Mucosa of rectum (tissue), 2 donors: ENCODE results near the gene ILF3.

Experiments
- H3K27ac ChIP-seq, 2 donors: one replicate each; pipeline ENCODE4 v1.7.0; 2013; ENCODE audit warnings: inconsistent platforms in 2 of 2, low read depth in 2 of 2, low read length in 2 of 2
- H3K27me3 ChIP-seq, 2 donors: one replicate each; pipeline ENCODE4 v1.7.0; 2013; ENCODE audit warnings: low read length in 2 of 2; ENCODE audit not compliant: control insufficient read depth in 2 of 2, insufficient read depth in 2 of 2
- H3K36me3 ChIP-seq, 2 donors: one replicate each; pipeline ENCODE4 v1.7.0; 2013; ENCODE audit warnings: low read length in 2 of 2; ENCODE audit not compliant: control insufficient read depth in 2 of 2, insufficient read depth in 2 of 2
- H3K4me1 ChIP-seq, 2 donors: one replicate each; pipeline ENCODE4 v1.7.0; 2013; ENCODE audit warnings: low read length in 2 of 2, mild to moderate bottlenecking in 1 of 2; ENCODE audit not compliant: control insufficient read depth in 2 of 2, insufficient read depth in 2 of 2
- H3K4me3 ChIP-seq, 2 donors: one replicate each; pipeline ENCODE4 v1.7.0; 2013; ENCODE audit warnings: low read length in 2 of 2
- H3K9ac ChIP-seq, 2 donors: one replicate each; pipeline ENCODE4 v1.7.0; 2013; ENCODE audit warnings: low read length in 2 of 2, low read depth in 1 of 2, mild to moderate bottlenecking in 1 of 2
- H3K9me3 ChIP-seq, 2 donors: one replicate each; pipeline ENCODE4 v1.7.0; 2013; ENCODE audit warnings: low read length in 2 of 2; ENCODE audit not compliant: control insufficient read depth in 2 of 2
- donor health status: healthy.
- donor health status: Normal muscosa, but diverticular disease.

Gene ILF3

DNA sequence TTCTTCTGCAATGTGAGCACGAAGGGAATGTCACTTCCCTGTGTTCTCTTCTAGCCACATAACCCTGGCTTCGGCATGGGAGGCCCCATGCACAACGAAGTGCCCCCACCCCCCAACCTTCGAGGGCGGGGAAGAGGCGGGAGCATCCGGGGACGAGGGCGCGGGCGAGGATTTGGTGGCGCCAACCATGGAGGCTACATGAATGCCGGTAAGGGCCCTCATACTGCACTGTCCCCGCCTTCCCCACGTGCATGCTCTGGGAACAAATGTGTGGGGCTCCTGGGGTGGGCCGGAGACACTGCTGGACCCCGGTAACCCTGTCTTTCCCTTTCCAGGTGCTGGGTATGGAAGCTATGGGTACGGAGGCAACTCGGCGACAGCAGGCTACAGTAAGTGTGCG lies 29.4 kb downstream of the ILF3 start:
- H3K36me3 ChIP-seq = peaks cover 78 to 88% of the 10 kb centered on the region in 2 donors
- H3K9me3 ChIP-seq = no peaks in the 10 kb centered on the region
- no peak overlapping the region for H3K4me3 ChIP-seq
- H3K4me1 ChIP-seq = no peaks in the 10 kb centered on the region
- H3K27ac ChIP-seq = no peak overlapping the region
- no peaks in the 10 kb centered on the region for H3K27me3 ChIP-seq
- H3K9ac ChIP-seq = no peak overlapping the region

DNA sequence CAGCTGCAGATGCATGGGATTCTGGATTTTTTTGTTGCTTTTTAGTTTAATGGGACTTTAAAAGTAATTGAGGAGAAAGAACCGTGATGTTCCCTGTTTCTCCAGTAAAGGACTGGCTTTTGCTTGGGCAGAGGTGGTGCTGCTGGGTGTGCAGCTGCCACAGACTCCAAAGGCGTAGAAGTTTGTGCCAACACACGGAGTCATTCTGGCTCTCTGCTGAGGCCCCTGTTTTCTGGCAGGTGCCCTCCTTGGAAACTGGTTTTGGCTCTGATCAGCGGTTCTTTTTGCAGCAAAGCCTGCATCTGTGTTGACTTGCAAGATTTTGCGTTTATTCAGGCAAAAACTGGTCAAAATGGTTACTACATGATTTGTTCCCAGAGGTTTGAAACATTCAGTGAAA lies 31.1 kb downstream of the ILF3 start:
- H3K36me3 ChIP-seq = peaks cover 76 to 87% of the 10 kb centered on the region in 2 donors
- no peak overlapping the region for H3K9ac ChIP-seq
- H3K4me1 ChIP-seq = no peaks in the 10 kb centered on the region
- H3K4me3 ChIP-seq = no peak overlapping the region
- H3K27me3 ChIP-seq = no peaks in the 10 kb centered on the region
- H3K27ac ChIP-seq = no peak overlapping the region
- H3K9me3 ChIP-seq = no peaks in the 10 kb centered on the region

DNA sequence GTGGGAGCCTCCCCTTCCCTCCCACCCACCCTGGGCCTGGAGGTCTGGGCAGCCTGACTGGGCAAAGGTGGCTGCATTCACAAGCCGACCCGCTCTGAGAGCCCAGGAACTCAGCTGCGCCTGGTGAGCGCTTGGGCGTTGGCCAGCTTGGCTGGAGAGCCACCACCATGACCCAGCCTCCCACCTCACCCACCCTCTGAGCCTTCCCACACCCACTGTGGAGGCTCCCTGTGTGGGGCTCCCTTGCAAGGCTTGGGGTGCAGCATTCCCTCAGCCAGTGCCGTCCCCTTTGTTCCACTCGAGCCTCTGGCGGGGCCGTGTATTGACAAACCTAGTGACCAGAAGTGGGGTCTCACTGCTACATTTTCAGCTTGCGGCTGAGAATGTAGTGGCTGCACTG lies 32.0 kb downstream of the ILF3 start:
- Histone ChIP-seq H3K9ac (no peak overlapping the region), H3K9me3 (no peaks in the 10 kb centered on the region), H3K4me3 (no peak overlapping the region), H3K27ac (no peak overlapping the region), H3K27me3 (no peaks in the 10 kb centered on the region), H3K36me3 (peaks cover 76 to 86% of the 10 kb centered on the region in 2 donors), H3K4me1 (no peaks in the 10 kb centered on the region)

DNA sequence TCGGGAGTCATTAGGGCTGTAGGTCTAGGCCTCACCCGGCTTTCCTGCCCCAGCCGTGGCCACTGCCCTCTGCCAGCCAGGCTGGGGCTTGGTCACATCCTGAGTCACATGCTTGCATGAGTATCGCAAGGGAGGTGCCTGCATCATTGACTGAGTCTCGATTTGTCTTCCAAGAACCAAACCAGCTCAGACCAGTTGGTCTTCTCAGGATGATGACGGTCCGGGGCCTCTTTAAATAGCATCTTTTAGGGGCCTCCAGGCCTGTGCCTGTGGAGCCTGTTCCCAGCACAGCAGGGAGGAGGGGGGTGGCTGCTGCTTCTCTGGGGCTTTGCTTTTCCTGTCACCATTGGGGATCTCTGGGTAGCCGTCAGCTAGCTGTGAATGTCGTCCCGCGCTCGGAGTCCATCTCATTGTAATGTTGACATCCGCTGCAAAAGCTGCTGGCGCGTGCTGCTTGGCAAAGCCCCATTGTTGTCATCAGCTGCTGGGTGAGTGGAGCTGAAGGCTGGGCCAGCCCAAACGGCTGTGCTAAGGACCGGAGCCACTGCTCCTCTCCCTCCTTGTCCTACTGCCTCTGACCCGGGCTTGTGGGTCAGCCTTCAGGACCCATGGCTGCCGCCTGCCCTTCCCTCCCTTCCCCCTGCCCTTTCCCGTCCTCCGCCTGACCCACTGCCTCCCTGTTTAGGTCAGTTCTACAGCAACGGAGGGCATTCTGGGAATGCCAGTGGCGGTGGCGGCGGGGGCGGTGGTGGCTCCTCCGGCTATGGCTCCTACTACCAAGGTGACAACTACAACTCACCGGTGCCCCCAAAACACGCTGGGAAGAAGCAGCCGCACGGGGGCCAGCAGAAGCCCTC lies 32.7 kb downstream of the ILF3 start:
- Histone ChIP-seq H3K27me3 (no peaks in the 10 kb centered on the region), H3K4me1 (no peaks in the 10 kb centered on the region), H3K9ac (no peak overlapping the region), H3K36me3 (peaks cover 78 to 87% of the 10 kb centered on the region in 2 donors), H3K9me3 (no peaks in the 10 kb centered on the region), H3K27ac (no peak overlapping the region), H3K4me3 (no peak overlapping the region)

DNA sequence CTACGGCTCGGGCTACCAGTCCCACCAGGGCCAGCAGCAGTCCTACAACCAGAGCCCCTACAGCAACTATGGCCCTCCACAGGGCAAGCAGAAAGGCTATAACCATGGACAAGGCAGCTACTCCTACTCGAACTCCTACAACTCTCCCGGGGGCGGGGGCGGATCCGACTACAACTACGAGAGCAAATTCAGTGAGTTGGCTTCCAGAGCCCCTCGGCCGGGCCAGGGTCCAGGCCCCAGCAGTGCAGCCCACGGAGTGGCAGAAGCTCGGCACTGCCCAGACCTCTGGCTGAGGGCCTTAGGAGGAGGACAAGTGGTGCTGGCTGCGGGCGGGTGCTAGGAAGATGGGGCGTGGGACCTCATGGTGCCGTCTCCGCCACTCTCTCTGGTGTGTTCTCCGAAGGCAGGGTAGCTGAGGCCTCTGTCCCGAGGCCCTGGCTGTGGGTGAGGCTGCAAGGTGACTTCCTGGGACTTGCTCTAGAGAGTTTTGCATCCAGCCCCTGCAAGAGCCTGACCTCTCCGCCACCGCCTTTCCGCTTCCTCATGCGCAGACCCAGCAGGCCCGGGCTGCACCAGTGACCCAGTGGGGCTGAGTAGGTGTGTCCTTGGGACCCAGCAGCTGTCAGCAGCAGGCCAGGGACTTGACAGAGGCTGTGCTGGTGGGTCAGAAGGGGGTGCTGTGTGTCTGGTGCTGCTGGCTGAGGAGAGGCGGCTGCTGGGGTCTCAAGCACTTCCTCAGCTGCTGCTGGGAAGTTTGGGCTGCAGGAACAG lies 33.6 kb downstream of the ILF3 start:
- no peaks in the 10 kb centered on the region for H3K4me1 ChIP-seq
- H3K9me3 ChIP-seq = no peaks in the 10 kb centered on the region
- no peak overlapping the region for H3K4me3 ChIP-seq
- H3K27me3 ChIP-seq = no peaks in the 10 kb centered on the region
- H3K36me3 ChIP-seq = peaks cover 76 to 85% of the 10 kb centered on the region in 2 donors
- no peak overlapping the region for H3K9ac ChIP-seq
- H3K27ac ChIP-seq = no peak overlapping the region

DNA sequence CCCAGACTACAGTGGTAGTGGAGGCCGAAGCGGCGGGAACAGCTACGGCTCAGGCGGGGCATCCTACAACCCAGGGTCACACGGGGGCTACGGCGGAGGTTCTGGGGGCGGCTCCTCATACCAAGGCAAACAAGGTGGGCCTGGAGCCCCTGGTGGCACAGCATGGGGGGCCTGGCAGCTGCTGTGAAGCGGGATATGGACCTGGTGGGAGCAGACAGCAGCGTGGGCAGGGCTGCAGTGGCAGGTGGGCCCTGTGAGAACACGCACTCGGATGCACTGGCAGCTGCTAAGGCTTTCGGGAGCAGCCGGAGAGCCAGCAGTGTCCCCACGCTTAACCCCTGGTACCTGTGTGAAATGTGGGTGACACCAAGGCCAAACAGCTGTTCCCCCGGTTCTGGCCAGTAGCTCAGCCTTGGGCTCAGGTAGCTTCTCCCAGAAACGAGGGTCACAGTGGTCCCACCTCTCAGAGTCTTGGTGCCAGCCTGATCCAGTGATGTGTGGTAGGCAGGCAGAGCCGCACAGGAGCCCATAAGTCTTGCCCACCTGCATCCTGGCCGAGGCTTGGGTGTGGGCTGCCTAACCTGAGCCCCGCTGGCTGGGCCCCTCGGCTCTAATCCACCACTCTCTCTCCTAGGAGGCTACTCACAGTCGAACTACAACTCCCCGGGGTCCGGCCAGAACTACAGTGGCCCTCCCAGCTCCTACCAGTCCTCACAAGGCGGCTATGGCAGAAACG lies 34.6 kb downstream of the ILF3 start:
- Histone ChIP-seq H3K36me3 (peaks cover 66 to 75% of the 10 kb centered on the region in 2 donors), H3K4me1 (no peaks in the 10 kb centered on the region), H3K9ac (no peak overlapping the region), H3K4me3 (no peak overlapping the region), H3K27me3 (no peaks in the 10 kb centered on the region), H3K27ac (no peak overlapping the region), H3K9me3 (no peaks in the 10 kb centered on the region)

DNA sequence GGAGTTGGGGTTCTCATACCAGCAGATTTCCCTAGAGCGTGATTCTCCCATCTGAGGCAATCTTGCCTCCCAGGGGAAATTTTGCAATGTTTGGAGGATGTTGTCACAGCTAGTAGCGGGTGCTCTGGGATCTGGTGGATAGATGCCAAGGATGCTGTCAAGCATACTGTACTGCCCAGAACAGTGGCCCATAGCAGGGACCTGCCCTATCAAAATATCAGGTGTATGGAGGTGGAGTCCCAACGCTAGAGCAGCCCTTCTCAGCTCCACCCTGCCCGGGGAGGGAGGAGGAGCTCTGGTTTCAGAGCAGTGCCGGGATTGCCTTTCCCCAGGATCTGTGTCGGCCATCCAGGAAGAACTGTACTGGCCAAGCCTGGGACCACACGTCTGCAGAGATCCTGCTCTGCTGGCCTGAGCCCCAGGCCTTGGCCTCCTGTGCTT lies 36.2 kb downstream of the ILF3 start:
- peaks cover 53 to 58% of the 10 kb centered on the region in 2 donors for H3K36me3 ChIP-seq
- H3K4me1 ChIP-seq = peaks cover 2 to 4% of the 10 kb centered on the region in 2 donors
- H3K9me3 ChIP-seq = no peaks in the 10 kb centered on the region
- H3K27me3 ChIP-seq = no peaks in the 10 kb centered on the region
- no peak overlapping the region for H3K9ac ChIP-seq
- no peak overlapping the region for H3K4me3 ChIP-seq
- H3K27ac ChIP-seq = no peak overlapping the region

DNA sequence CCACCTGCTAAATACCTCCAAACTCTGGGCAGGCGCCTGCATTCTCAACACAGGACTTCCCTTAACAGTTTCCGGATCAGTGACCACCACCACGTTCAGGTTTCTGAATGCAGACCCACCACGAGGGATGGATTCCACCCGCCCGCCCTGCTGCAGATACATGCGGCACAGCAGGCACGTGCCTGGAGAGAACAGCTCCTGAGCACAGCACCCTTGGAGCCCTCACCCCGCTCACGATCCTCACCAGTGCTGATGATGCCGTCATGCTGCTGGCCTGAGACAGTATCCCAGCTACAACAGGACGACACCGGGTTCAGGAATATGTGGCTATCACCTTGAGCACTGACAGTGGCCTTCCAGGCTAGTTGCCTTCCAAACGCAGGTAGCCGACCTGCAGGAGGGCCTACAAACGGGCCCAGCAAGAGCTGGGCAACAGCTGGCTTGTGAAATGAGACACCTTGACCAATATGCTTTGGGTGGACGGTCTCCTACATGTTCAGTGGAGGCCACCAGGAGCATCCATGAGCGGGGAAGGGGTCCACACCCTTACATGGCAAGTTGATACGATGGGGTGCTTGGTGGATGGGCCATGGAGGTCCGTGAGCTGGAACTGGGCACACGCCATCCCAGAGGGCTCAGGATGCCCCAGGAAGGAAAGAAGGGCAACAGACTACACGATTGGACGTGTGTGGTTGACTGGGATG lies 37.2 kb downstream of the ILF3 start:
- H3K9ac ChIP-seq = no peak overlapping the region
- H3K36me3 ChIP-seq = peaks cover 51 to 55% of the 10 kb centered on the region in 2 donors
- H3K27me3 ChIP-seq = no peaks in the 10 kb centered on the region
- H3K4me3 ChIP-seq = no peak overlapping the region
- no peaks in the 10 kb centered on the region for H3K9me3 ChIP-seq
- peaks cover 5 to 7% of the 10 kb centered on the region in 2 donors for H3K4me1 ChIP-seq
- no peak overlapping the region for H3K27ac ChIP-seq

DNA sequence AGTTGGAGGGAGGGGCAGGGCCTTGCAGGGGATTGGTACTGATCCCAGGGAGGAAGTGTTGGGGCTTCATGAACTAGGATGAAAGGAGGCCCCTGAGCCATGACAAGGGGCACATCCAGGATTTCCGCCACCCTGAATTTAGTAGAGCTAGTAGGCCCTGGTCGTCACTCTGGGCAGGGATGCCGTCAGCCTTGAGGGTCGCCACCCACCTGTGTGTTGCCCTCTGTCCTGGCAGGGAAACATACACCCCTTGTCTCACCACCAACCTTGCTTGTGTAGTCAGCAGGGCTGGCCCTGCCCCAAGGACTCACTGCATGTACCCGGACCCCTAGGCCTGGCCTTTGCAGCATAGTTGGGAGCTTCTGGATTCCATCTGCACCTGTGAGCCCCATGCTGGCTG lies 37.7 kb downstream of the ILF3 start:
- no peaks in the 10 kb centered on the region for H3K9me3 ChIP-seq
- no peaks in the 10 kb centered on the region for H3K27me3 ChIP-seq
- no peak overlapping the region for H3K27ac ChIP-seq
- peaks cover 45 to 50% of the 10 kb centered on the region in 2 donors for H3K36me3 ChIP-seq
- H3K9ac ChIP-seq = no peak overlapping the region
- H3K4me1 ChIP-seq = peaks cover 5 to 7% of the 10 kb centered on the region in 2 donors
- no peak overlapping the region for H3K4me3 ChIP-seq
